Activated B cell treated with CpG ODN at 0.5 μM for 24 hours (primary cell): ENCODE results near the gene SSTR3. TPM values are rescaled to one million over a fixed set of nuclear protein-coding genes. Genes with fewer than 3 reads are reported as not detected.

Experiments
- ATAC-seq: fragments of 200-7000 bp; cut with Tn5 transposase; one replicate; pipeline ENCODE4 v1.10.0; 2021; ENCODE audit warnings: low read depth, mild to moderate bottlenecking, moderate library complexity
- CTCF ChIA-PET: fragments of 350-600 bp; sonication (Branson Sonifier 250); formaldehyde crosslinking; loops from one replicate; lab custom pipeline; 2021; ENCODE audit warnings: antibody characterized with exemption; lab: Charles Lee
- POLR2A ChIA-PET: fragments of 350-600 bp; sonication (Branson Sonifier 250); formaldehyde crosslinking; loops from one replicate; lab custom pipeline; 2021; ENCODE audit warnings: antibody characterized with exemption; lab: Charles Lee
- DNase-seq: peaks from one replicate; pipeline ENCODE4 v3.0.0; 2022
- H3K27ac Mint-ChIP-seq: one replicate; pipeline ENCODE4 v1.8.0; 2020; ENCODE audit warnings: mixed read lengths
- H3K27me3 Mint-ChIP-seq: one replicate; pipeline ENCODE4 v1.8.0; 2021; ENCODE audit warnings: mixed read lengths
- H3K36me3 Mint-ChIP-seq: one replicate; pipeline ENCODE4 v1.8.0; 2021; ENCODE audit warnings: low read depth, mixed read lengths
- H3K4me1 Mint-ChIP-seq: one replicate; pipeline ENCODE4 v1.8.0; 2021; ENCODE audit warnings: mixed read lengths
- H3K4me3 Mint-ChIP-seq: one replicate; pipeline ENCODE4 v1.8.0; 2020; ENCODE audit warnings: mild to moderate bottlenecking, mixed read lengths
- H3K9me3 Mint-ChIP-seq: one replicate; pipeline ENCODE4 v1.8.0; 2020; ENCODE audit warnings: mixed read lengths
- CTCF ChIP-seq: fragments of 200-600 bp; IDR thresholded peaks from one replicate; pipeline ENCODE4 v1.8.0; 2022; ENCODE audit warnings: antibody characterized with exemption, mild to moderate bottlenecking
- intact Hi-C: fragments of 100-400 bp; cut with micrococcal nuclease; formaldehyde crosslinking; loops from one replicate; pipeline ENCODE4 v1.15.1; 2024
- total RNA-seq: library from RNA; stranded (reverse); gene quantifications from 2 replicates; pipeline ENCODE4 v1.2.3, GENCODE V29; 2022

The SSTR3 gene
- total RNA-seq, 1 donor from 2014 or later: 1.8 TPM

GRCh38 chr22:37258753-37259401 lies 46.6 kb upstream of the SSTR3 start:
- Mint-ChIP-seq H3K36me3 (no peaks in the 10 kb centered on the region), H3K4me3 (no peak overlapping the region), H3K27ac (no peak overlapping the region), H3K4me1 (peaks cover 46% of the 10 kb centered on the region), H3K9me3 (no peaks in the 10 kb centered on the region), H3K27me3 (no peaks in the 10 kb centered on the region)
- POLR2A ChIA-PET: interaction anchor here (0.7 to 4.0 kb wide), 5 partner anchors 12 to 40 kb away, joined by 3 to 57 read pairs (median 5); partner anchors contain the start of gene RAC2
- intact Hi-C loops: no loop called here
- CTCF ChIA-PET: interaction anchor here (0.7 to 4.8 kb wide), 18 partner anchors 9 to 199 kb away, joined by 3 to 139 read pairs (median 8); partner anchors contain the start of gene RAC2
- TF ChIP-seq CTCF: no peak
- DNase-seq (no peak), ATAC-seq (no peak)

- Mint-ChIP-seq H3K4me1 (peaks cover 46% of the 10 kb centered on the region), H3K27ac (no peak overlapping the region), H3K36me3 (no peaks in the 10 kb centered on the region), H3K27me3 (no peaks in the 10 kb centered on the region), H3K9me3 (no peaks in the 10 kb centered on the region), H3K4me3 (no peak overlapping the region)
- TF ChIP-seq CTCF: no peak
- ATAC-seq (no peak), DNase-seq (no peak)
- POLR2A ChIA-PET: interaction anchor here (0.7 to 4.0 kb wide), 4 partner anchors 15 to 40 kb away, joined by 4 to 57 read pairs (median 12); partner anchors contain the start of gene RAC2
- CTCF ChIA-PET: interaction anchor here (1.3 to 4.8 kb wide), 6 partner anchors 9 to 59 kb away, joined by 3 to 139 read pairs (median 52); partner anchors contain the start of gene RAC2
- intact Hi-C loops: no loop called here
Measured at GRCh38 chr22:37258005-37258752, 45.9 kb upstream of the SSTR3 start.

- H3K27ac Mint-ChIP-seq: peak overlapping the region; percentile 47
Measured at GRCh38 chr22:37256075-37256726, 43.9 kb upstream of the SSTR3 start.

GRCh38 chr22:37255558-37256006 lies 43.3 kb upstream of the SSTR3 start:
- no peak overlapping the region for H3K27ac Mint-ChIP-seq

More at GRCh38 chr22:37256075-37256726, 43.9 kb upstream of the SSTR3 start:
- no peak for DNase-seq
- ChIA-PET POLR2A (interaction anchor here (0.6 to 1.2 kb wide), 8 partner anchors 9 to 356 kb away, joined by 3 to 9 read pairs (median 4); partner anchors contain the start of gene RAC2), CTCF (interaction anchor here (2.0 kb wide), 1 partner anchor 11 kb away, joined by 5 read pairs; no protein-coding TSS in a partner anchor)
- Mint-ChIP-seq H3K27me3 (no peaks in the 10 kb centered on the region), H3K36me3 (no peaks in the 10 kb centered on the region), H3K9me3 (no peaks in the 10 kb centered on the region), H3K4me1 (peaks cover 46% of the 10 kb centered on the region), H3K4me3 (peak overlapping the region; percentile 46)
- TF ChIP-seq CTCF: no peak
- intact Hi-C loops: no loop called here
- peak; percentile 47 for ATAC-seq

More at GRCh38 chr22:37255558-37256006, 43.3 kb upstream of the SSTR3 start:
- TF ChIP-seq CTCF: peak; percentile 15
- H3K36me3 Mint-ChIP-seq: no peaks in the 10 kb centered on the region
- intact Hi-C loops: no loop called here
- no peaks in the 10 kb centered on the region for H3K9me3 Mint-ChIP-seq
- ChIA-PET CTCF (interaction anchor here (2.0 kb wide), 1 partner anchor 11 kb away, joined by 5 read pairs; no protein-coding TSS in a partner anchor), POLR2A (interaction anchor here (0.6 to 1.1 kb wide), 5 partner anchors 8 to 352 kb away, joined by 3 to 9 read pairs (median 4); no protein-coding TSS in a partner anchor)
- ATAC-seq (no peak), DNase-seq (no peak)
- H3K27me3 Mint-ChIP-seq: no peaks in the 10 kb centered on the region
- H3K4me1 Mint-ChIP-seq: peaks cover 40% of the 10 kb centered on the region
- H3K4me3 Mint-ChIP-seq: no peak overlapping the region
